ENCODE results near the gene CCT2. TPM values are rescaled to one million over a fixed set of nuclear protein-coding genes. Genes with fewer than 3 reads are reported as not detected.

Gene CCT2
- total RNA-seq, 4 donors from 2014 or later = 124 to 153 (median 138) TPM

- Histone ChIP-seq H3K27ac (no peak overlapping the region), H3K9me3 (no peaks in the 10 kb centered on the region), H3K36me3 (no peaks in the 10 kb centered on the region), H3K4me3 (no peak overlapping the region), H3K4me1 (no peaks in the 10 kb centered on the region), H3K27me3 (no peaks in the 10 kb centered on the region)
- in situ Hi-C loops (cut with MboI; ENCODE audit: low sequenced_read_pairs in 4 of 4) = no loop called here
- DNase-seq (no peak), ATAC-seq (no peak)
- no peak for TF ChIP-seq CTCF (IDR thresholded peaks at IDR 0.05 in 4 of 5, conservative IDR thresholded peaks at IDR 0.05 in 1 of 5)
- TF ChIP-seq POLR2A (IDR thresholded peaks at IDR 0.05) = no peak
- intact Hi-C loops (cut with DNase I; ENCODE audit: low total_unique reads) = no loop called here
Observed at GRCh38 chr12:69546693-69547438, 38.4 kb upstream of the CCT2 start.

GRCh38 chr12:69548687-69549086 is 36.6 kb upstream of the CCT2 start:
- Histone ChIP-seq H3K4me3 (no peak overlapping the region), H3K9me3 (no peaks in the 10 kb centered on the region), H3K27me3 (no peaks in the 10 kb centered on the region), H3K36me3 (no peaks in the 10 kb centered on the region), H3K27ac (no peak overlapping the region), H3K4me1 (peaks cover 0 to 4% of the 10 kb centered on the region in 2 donors)
- TF ChIP-seq CTCF (IDR thresholded peaks at IDR 0.05 in 4 of 5, conservative IDR thresholded peaks at IDR 0.05 in 1 of 5) (no peak), POLR2A (IDR thresholded peaks at IDR 0.05) (no peak)
- intact Hi-C loops (cut with DNase I; ENCODE audit: low total_unique reads) (no loop called here), in situ Hi-C loops (cut with MboI; ENCODE audit: low sequenced_read_pairs in 4 of 4) (no loop called here)
- ATAC-seq (no peak), DNase-seq (no peak)

- in situ Hi-C loops (cut with MboI; ENCODE audit: low sequenced_read_pairs in 4 of 4) (no loop called here), intact Hi-C loops (cut with DNase I; ENCODE audit: low total_unique reads) (no loop called here)
- TF ChIP-seq POLR2A (IDR thresholded peaks at IDR 0.05) = no peak
- TF ChIP-seq CTCF (IDR thresholded peaks at IDR 0.05 in 4 of 5, conservative IDR thresholded peaks at IDR 0.05 in 1 of 5) = no peak
- no peak overlapping the region for H3K27ac ChIP-seq
- peaks cover 0 to 14% of the 10 kb centered on the region in 2 donors for H3K4me1 ChIP-seq
- no peak overlapping the region for H3K4me3 ChIP-seq
- no peak for DNase-seq
- ATAC-seq = no peak
- no peaks in the 10 kb centered on the region for H3K27me3 ChIP-seq
- H3K36me3 ChIP-seq = no peaks in the 10 kb centered on the region
- no peaks in the 10 kb centered on the region for H3K9me3 ChIP-seq
Observed at GRCh38 chr12:69550569-69551350, 34.5 kb upstream of the CCT2 start.

GRCh38 chr12:69553628-69554248 is 31.5 kb upstream of the CCT2 start:
- in situ Hi-C loops (cut with MboI; ENCODE audit: low sequenced_read_pairs in 4 of 4) (no loop called here), intact Hi-C loops (cut with DNase I; ENCODE audit: low total_unique reads) (no loop called here)
- peak in 1 of 2 donors; percentile 75 for ATAC-seq
- Histone ChIP-seq H3K9me3 (no peaks in the 10 kb centered on the region), H3K27me3 (no peaks in the 10 kb centered on the region), H3K27ac (peak overlapping the region in 1 of 4 donors; percentile 54), H3K4me3 (no peak overlapping the region), H3K36me3 (no peaks in the 10 kb centered on the region), H3K4me1 (peaks cover 0 to 22% of the 10 kb centered on the region in 2 donors)
- TF ChIP-seq CTCF (IDR thresholded peaks at IDR 0.05 in 4 of 5, conservative IDR thresholded peaks at IDR 0.05 in 1 of 5) (no peak), POLR2A (IDR thresholded peaks at IDR 0.05) (no peak)
- no peak for DNase-seq
